Measurements from ENCODE around the gene NKD2.

Gene NKD2

GRCh38 chr5:1037123-1037670 lies 28.6 kb downstream of the NKD2 start:
- no peak for TF ChIP-seq CTCF (IDR thresholded peaks at IDR 0.05)
- H3K9me3 Mint-ChIP-seq, result peaks cover 29% of the 10 kb centered on the region

GRCh38 chr5:1037671-1038416 lies 29.2 kb downstream of the NKD2 start:
- Mint-ChIP-seq H3K9me3 (peaks cover 35% of the 10 kb centered on the region), H3K27ac (no peak overlapping the region), H3K4me3 (no peak overlapping the region), H3K36me3 (ENCODE audit: low read depth) (peaks cover 15% of the 10 kb centered on the region), H3K4me1 (peaks cover 14% of the 10 kb centered on the region), H3K27me3 (ENCODE audit: low read depth, poor library complexity) (no peaks in the 10 kb centered on the region)
- peak; percentile 2 for DNase-seq
- TF ChIP-seq CTCF (IDR thresholded peaks at IDR 0.05), result no peak

More at GRCh38 chr5:1037123-1037670, 28.6 kb downstream of the NKD2 start:
- H3K27me3 Mint-ChIP-seq (ENCODE audit: low read depth, poor library complexity), result no peaks in the 10 kb centered on the region
- H3K4me1 Mint-ChIP-seq, result peaks cover 14% of the 10 kb centered on the region
- H3K27ac Mint-ChIP-seq, result no peak overlapping the region
- peaks cover 15% of the 10 kb centered on the region for H3K36me3 Mint-ChIP-seq (ENCODE audit: low read depth)
- peak; percentile 3 for DNase-seq
- no peak overlapping the region for H3K4me3 Mint-ChIP-seq

- TF ChIP-seq CTCF (IDR thresholded peaks at IDR 0.05), result no peak
- DNase-seq, result peak; percentile 3
- Mint-ChIP-seq H3K4me1 (peaks cover 13% of the 10 kb centered on the region), H3K4me3 (no peak overlapping the region), H3K27ac (no peak overlapping the region), H3K9me3 (peaks cover 43% of the 10 kb centered on the region), H3K36me3 (ENCODE audit: low read depth) (peaks cover 15% of the 10 kb centered on the region), H3K27me3 (ENCODE audit: low read depth, poor library complexity) (no peaks in the 10 kb centered on the region)
These were observed 30.0 kb downstream of the NKD2 start for GRCh38 chr5:1038417-1039209.

GRCh38 chr5:1039210-1039548 lies 30.6 kb downstream of the NKD2 start:
- Mint-ChIP-seq H3K4me1 (peaks cover 7% of the 10 kb centered on the region), H3K36me3 (ENCODE audit: low read depth) (peaks cover 15% of the 10 kb centered on the region), H3K4me3 (no peak overlapping the region), H3K9me3 (peaks cover 48% of the 10 kb centered on the region), H3K27me3 (ENCODE audit: low read depth, poor library complexity) (no peaks in the 10 kb centered on the region), H3K27ac (no peak overlapping the region)
- no peak for TF ChIP-seq CTCF (IDR thresholded peaks at IDR 0.05)
- DNase-seq, result no peak

GRCh38 chr5:1039706-1040260 lies 31.2 kb downstream of the NKD2 start:
- Mint-ChIP-seq H3K27me3 (ENCODE audit: low read depth, poor library complexity) (no peaks in the 10 kb centered on the region), H3K4me1 (peaks cover 5% of the 10 kb centered on the region), H3K36me3 (ENCODE audit: low read depth) (peaks cover 15% of the 10 kb centered on the region), H3K4me3 (no peak overlapping the region), H3K27ac (no peak overlapping the region), H3K9me3 (peaks cover 54% of the 10 kb centered on the region)
- DNase-seq, result no peak
- no peak for TF ChIP-seq CTCF (IDR thresholded peaks at IDR 0.05)
